GM19395 (cell line): ENCODE results near the gene OR6C70.
"Not testable (repeated sequence)": the region's sequence is repeated elsewhere in the genome, so short reads cannot be mapped to it uniquely, and the experiment has no call there.

Source experiments
- ATAC-seq: cut with Tn5 transposase; IDR thresholded peaks from one replicate; pipeline ENCODE4 v1.9.1; 2021; ENCODE audit warnings: mild to moderate bottlenecking, moderate library complexity; ENCODE audit not compliant: unreplicated experiment

The OR6C70 gene

DNA sequence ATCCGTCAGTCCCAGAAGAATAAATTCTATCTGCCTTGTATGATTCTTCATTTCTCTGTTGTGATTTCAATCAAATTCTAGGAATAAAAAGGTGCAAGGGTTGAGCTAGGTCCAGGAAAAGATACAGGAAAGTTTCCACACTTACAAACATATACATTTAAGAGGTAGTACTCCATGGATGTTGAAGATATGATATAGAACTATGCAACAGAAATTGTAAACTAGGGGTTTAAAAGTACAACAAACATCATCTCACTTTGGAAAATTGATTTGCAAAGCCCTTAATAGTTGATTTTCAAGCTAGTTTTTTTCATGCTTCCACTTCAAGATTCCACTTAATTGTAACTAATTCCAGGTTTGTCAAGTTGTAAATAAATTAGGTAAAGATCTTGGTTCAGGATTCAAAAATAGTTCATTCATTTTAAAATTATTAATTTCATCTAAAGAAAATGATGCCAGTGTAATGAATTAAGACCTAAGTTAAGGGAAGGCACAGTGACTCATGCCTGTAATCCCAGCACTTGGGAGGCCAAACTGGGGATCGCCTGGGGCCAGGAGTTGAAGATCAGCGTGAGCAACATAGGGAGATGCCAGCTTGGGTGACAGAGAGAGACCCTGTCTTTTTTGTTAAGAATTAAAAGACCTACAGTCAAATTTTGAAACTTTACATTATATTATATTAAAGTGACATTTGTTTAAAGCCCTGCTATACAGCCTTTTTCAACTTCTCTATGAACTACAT, at the start of gene OR6C70:
TSS of gene OR6C70 (minus strand) at position 51 of the 742 bp plus-strand sequence. CDS start at position 51, 0 bp downstream.
- no peak for ATAC-seq

DNA sequence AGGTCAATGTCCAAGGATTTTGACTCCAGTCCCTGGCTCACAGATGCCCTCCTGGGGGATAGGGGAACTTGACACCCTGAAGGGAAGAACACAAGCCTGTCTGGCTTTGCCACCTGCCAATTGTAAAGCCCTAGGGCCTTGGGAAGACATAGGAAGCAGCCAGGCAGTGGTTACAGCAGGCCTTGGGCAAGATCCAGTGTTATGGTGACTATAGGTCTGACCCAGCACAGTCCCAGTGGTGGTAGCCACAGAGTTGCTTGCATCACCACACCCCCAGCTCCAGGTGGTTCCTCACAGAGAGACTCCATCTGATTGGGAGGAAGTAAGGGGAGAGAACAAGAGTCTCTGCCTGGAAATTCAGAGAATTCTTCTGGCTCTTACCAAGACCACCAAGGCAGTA, 46.5 kb upstream of the OR6C70 start:
- no peak for ATAC-seq

DNA sequence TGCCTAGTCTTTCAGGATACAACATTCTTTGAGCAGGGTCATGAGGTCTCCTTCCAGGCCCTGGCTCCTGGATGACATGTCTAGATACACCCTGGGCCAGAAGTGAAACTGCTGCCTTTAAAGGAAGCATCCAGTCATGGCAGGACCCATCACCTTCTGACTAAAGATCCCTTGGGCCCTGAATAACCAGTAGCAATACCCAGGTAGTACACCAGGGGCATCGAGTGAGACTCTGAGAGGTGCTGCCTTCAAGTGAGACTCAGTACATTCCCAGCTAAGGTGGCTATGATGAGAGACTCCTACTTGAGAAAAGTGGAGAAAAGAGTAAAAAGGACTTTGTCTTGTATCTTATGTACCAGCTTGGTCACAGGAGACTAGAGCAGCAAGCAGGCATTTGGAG, 45.8 kb upstream of the OR6C70 start:
- no peak for ATAC-seq

DNA sequence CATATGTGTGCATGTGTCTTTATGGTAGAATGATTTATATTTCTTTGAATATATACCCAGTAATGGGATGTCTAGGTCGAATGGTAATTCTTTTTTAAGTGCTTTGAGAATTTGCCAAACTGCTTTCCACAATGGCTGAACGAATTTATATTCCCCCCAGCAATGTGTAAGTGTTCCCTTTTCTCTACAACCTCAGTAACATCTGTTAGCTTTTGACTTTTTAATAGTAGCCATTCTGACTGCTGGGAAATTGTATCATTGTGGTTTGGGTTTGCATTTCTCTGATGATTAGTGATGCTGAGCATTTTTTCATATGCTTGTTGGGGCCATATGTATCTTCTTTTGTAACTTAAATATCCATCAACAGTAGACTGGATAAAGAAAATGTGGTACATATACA, 31.7 kb upstream of the OR6C70 start:
- no peak for ATAC-seq

DNA sequence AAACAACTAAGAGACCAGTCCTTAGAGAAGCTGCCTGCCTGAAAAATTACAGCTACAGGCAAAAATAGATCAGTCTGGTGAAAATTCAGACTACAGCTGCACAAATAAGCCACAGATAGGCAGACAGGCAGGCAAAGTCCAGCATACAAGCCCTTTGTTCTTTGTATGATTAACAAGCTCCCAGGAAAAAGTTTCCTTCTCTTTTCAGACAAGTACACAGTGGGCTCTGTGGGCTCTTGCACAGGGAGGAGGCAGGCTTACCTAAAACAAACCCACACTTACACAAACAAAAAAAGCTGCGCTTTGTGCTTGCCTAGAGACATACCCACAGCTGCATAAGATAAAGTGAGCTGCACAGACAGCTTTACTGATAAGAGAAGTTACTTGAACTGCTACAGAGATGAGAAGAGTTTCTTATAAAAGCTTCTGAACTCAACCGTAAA, 29.9 kb upstream of the OR6C70 start:
- no peak for ATAC-seq

DNA sequence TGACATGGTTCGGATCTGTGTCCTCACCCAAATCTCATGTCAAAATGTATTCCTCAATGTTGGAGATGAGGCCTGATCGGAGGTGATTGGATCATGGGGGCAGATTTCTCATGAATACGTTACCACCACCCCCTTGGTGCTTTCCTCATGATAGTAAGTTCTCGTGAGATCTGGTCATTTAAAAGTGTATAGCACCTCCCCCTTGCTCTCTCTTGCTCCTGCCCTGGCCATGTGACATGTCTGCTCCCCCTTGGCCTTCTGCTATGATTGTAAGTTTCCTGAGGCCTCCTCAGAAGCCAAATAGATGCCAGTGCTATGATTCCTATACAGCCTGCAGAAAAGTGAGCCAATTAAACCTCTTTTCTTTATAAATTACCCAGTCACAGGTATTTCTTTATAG, 29.3 kb upstream of the OR6C70 start:
- no peak for ATAC-seq

DNA sequence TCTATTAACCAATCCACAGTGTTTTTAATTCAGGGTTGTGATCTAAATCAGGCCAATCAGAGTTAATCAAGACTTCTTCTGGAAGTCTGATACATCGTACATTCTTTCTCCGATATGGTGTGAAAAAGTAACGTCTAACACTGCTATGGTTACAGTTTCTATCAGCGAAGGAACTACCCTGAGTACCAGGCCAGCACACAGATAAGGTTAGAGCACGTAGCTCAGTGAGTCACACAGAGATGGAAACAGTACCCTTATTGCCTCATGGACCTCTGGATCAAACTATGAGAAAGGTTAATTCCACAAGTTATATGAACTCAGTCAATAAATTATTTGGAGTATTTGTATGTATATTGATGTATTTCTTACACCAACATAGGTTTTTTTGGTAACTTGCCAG, 25.6 kb upstream of the OR6C70 start:
- no peak for ATAC-seq

DNA sequence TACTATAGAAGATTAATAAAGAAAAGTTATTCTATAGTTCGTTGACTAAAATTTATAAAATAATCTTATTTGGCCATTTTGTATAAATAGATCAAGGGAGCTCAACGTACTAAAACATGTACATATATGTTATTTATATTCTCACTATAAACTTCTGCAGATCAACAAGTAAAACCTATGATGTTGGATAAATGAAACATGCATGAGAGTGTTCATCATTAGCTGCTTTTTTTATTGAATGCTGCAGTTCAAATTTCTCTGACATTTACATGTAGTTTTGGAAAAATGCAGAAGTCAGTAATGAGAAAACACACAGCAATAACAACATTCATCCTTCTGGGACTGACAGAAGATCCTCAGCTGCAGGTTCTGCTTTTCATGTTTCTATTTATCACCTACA, 22.1 kb upstream of the OR6C70 start, which contains the start of gene OR6C68:
TSS of gene OR6C68 (plus strand) at position 301 of the 400 bp plus-strand sequence. CDS start at position 301, 0 bp downstream.
- no peak for ATAC-seq

DNA sequence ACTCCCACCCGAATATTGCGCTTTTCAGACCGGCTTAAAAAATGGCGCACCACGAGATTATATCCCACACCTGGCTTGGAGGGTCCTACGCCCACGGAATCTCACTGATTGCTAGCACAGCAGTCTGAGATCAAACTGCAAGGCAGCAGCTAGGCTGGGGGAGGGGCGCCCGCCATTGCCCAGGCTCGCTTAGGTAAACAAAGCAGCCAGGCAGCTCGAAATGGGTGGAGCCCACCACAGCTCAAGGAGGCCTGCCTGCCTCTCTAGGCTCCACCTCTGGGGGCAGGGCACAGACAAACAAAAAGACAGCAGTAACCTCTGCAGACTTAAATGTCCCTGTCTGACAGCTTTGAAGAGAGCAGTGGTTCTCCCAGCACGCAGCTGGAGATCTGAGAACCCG, 14.3 kb upstream of the OR6C70 start:
- ATAC-seq, result not testable (repeated sequence)

DNA sequence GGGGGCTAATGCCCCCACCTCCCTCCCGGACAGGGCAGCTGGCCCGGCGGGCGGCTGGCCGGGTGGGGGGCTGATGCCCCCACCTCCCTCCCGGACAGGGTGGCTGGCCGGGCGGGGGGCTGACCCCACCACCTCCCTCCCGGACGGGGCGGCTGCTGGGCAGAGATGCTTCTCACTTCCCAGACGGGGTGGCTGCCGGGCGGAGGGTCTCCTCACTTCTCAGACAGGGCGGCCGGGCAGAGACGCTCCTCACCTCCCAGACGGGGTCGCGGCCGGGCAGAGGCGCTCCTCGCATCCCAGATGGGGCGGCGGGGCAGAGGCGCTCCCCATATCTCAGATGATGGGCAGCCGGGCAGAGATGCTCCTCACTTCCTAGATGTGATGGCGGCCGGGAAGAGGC, 9.2 kb upstream of the OR6C70 start:
- ATAC-seq, result not testable (repeated sequence)

DNA sequence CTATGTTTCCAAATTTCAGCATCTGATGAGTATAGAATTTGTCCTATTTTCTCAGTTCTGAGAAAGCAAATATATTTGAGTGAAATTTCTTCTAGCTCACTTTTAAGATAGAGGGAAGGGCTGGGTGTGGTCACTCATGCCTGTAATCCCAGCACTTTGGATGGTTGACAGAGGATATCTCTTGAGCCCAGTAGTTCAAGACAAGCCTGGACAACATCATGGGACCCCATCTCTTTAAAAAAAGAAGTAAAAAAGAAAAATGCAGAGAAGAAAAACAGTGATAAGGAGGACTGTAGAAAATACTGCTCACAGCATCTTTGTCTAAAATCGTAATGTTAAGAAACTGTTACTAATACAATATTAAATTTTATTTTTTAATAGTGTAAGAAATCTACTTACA, 2.3 kb upstream of the OR6C70 start:
- no peak for ATAC-seq

DNA sequence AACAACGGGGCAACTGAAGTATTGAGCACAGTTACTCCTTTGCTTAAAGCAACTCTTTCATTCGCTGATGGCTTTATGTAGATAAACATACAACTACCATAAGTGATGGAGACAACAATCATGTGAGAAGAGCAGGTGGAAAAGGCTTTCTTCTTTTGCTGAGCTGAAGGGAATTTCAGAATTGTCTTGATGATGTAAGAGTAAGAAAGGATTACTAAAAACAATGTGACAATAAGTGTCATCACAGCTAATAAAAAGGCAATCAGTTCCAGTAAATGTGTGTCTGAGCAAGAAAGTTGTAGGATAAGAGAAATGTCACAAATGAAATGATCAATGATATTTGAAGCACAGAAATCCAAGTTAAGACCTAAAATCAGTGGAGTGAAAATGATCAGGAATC, 647 bp downstream of the OR6C70 start:
- no peak for ATAC-seq

DNA sequence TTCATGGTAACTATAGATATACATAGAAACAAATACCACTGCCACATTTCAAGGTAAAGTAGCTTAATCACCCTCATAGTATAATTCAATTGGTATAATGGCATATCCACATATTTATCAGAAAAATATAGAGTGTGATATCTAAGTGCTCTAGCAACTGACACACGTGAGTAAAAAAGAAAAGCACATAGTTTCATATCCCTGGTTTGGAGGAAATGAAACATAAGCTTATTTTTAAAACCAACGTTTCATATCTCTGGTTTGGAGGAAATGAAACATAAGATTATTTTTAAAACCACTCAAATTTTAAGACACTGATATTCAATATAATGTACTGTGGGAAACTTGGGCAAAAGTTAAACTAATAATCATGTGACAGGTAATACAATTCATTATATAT, 2.1 kb downstream of the OR6C70 start:
- peak; percentile 95 for ATAC-seq

DNA sequence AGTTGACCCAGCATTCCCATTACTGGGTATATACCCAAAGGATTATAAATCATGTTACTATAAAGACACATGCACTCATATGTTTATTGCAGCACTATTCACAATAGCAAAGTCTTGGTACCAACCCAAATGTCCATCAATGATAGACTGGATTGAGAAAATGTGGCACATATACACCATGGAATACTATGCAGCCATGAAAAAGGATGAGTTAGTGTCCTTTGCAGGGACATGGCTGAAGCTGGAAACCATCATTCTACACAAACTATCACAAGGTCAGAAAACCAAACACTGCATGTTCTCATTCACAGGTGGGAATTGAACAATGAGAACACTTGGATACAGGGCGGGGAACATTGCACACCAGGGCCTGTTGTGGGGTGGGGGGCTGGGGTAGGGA, 5.0 kb downstream of the OR6C70 start:
- not testable (repeated sequence) for ATAC-seq

DNA sequence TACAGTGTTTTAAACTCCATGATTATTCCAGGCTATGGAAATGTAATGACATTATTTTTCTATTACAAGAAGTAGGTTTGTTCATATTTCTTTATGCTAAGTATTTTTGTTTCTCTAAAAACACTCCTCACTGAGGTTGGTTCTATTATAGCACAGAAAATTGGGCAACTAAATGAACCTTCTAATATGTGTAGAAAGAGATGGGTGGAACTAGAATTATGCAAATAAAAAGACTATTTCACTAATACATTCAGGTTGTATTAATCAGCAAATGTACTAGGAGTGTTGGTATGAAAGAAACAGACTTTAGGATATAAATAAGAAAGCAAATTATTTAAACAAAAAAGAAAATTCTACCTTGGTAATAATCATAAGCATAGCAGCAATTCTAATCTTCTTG, 21.1 kb downstream of the OR6C70 start:
- ATAC-seq, result no peak

DNA sequence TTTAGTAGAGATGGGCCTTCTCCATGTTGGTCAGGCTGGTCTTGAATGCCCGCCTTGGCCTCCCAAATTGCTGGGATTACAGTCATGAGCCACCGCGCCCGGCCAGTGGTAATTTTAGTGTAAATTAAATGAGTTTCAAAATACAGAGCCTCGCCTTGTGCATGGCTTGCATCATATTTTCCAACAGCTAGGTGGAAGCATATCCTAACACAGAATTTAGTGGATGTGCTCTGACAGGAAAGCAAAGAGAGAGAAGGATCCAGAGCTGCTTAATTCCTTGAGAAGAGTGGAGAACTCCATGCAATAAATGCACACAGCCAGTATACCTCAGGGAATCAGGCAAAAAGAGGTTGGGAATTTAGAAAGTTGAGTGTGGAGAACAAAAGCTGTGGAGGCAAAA, 23.6 kb downstream of the OR6C70 start:
- ATAC-seq, result no peak

DNA sequence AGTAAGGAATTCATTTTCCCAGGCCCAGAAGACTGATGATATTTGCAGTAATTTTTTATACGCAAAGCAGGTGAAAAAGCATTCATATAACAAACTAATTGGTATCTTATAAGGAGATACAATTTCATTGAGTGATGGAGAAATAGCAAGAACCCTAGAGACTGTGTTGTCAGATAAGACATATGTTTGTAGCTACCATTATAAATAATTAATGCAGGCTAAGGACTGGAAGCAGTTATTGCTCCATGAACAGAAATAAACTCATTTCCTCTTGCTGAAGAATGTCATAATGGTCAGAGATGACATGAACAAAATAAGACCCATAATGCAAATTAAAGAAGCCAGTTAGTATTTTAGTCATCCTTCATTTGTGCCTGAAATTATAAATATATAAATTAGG, 24.6 kb downstream of the OR6C70 start:
- ATAC-seq, result no peak

DNA sequence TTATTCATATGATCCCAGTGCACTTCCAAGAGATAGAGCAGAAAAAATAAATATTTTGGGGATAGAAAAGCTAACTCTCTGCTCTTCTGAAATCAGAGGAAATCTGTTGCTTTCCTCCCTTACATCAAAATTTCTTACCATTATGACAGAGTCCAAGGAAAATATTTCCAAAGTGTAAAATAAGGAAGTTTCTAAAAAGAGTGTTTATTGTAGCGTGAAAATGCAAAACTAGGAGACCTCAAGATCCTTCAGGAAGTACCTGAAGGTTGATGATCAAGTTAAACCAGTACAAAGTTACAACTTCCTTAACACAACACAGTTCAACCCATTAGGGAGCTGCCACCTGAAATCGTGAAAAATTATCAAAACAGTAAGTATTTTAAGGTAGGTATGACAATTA, 26.2 kb downstream of the OR6C70 start, which contains the start of gene OR6C2:
TSS of gene OR6C2 (plus strand) at position 301 of the 400 bp plus-strand sequence. CDS start 8,138 bp downstream, outside the sequence.
- no peak for ATAC-seq

DNA sequence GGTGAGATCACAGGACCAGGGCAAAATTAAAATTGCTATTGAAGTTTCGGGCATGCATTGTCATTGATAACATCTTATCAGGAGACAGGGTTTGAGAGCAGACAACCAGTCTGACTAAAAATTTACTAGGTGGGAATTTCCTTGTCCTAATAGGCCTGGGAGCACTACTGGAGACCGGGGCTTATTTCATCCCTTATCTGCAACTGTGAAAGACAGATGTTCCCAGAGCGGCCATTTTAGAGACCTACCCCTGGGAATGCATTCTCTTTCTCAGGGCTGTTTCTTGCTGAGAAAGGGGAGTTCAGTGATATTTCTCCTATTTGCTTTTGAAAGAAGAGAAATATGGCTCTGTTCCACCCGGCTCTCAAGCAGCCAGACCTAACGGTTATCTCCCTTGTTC, 28.7 kb downstream of the OR6C70 start:
- ATAC-seq, result not testable (repeated sequence)

DNA sequence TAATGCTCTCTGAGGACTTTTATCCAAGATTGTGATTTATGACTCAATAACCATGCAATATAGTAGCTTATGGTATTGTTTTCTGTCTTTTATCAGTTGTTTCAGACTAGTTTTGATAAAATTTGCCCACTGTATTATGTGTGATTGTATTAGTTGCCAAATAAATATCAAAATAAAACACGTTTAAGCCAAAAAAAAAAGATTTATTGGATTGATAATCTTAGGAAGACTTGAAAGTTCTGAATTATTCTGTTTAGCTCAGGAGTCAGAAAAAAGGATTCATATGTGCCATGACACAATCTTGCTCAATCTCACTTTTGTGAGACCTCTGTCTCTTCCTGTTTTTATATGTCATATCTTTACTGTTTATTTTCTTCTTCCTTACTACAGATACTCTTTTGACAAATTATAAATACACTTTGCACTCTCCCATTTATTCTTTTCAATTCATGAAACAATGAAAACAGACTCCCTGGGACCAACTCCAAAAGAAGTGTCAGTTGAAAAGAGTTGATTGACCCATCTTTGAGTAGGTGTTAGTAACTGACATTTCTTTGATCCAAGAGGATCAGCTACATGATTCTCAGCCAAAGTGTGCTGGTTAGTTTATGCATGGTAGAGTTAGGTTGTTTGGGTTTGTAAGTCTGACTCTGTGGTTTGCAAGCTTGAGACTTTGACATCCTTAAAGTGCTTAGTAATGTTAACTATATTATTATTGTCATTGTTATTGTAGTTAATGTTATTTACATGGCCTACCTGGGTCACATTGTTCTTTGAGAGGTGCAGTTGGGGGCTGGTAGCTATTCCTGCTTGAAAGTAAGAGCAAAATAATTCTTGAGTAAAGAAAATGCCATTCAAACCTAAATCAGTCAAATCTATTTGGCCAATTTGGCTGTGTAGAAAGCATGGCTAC, 41.4 kb downstream of the OR6C70 start:
- no peak for ATAC-seq

DNA sequence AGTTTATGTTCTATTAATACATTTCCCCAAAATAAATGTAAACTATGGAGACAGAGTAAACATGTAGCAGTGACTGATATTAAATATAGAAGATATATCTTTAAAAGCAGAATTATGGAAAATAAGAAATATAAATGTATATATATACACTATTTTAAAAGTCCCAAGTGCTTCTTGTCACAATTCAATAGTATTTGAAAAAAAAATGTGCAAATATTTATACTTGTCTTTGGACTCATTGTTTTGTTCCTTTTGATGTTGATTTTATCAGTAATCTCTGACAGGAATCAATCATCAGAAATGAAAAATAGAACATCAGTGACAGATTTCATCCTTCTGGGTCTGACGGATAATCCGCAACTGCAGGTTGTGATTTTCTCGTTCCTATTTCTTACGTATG, 44.0 kb downstream of the OR6C70 start, which contains the start of gene OR6C76:
TSS of gene OR6C76 (plus strand) at position 301 of the 400 bp plus-strand sequence. CDS start at position 301, 0 bp downstream.
- no peak for ATAC-seq
